ENCODE data around the gene TRIM45. TPM values are rescaled to one million over a fixed set of nuclear protein-coding genes. Genes with fewer than 3 reads are reported as not detected.

The TRIM45 gene
- total RNA-seq, 3 donors from 2014 or later (not counting 1 experiment from before 2014, with no cell fraction given): 0.33 to 1.2 (median 0.77) TPM

DNA sequence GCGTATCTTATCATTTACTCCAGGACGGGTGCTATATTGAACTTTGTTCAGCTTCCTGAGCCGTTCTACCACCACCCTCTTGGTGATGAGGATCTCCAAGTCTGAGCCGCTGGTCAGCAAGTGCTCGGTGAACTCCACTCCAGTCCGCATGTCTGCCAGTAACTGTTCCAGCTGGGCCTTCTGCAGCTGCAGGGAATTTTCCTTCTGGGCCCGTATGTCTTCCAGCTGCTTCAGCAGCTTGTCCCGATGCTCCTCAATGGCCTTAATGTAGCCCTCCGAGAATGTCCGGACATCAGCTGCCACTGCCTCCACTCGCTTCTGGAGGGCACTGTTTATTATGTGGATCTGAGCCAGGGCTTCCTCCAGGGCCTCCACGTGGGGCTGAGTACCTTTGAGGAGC, 3.4 kb downstream of the TRIM45 start:
- WGBS (ENCODE audit: insufficient coverage): 97% methylated on average over 12 of the region's 12 CpGs
- peaks cover 5 to 16% of the 10 kb centered on the region in 2 donors for H3K4me1 Mint-ChIP-seq
- Histone ChIP-seq H3K27me3 (ENCODE audit: control insufficient read depth, insufficient read depth, low read length) (no peaks in the 10 kb centered on the region), H3K4me3 (ENCODE audit: low read length) (no peak overlapping the region), H3K4me1 (ENCODE audit: control insufficient read depth, insufficient read depth, low read length) (peaks cover 16% of the 10 kb centered on the region), H3K27ac (ENCODE audit: low read length) (no peak overlapping the region), H3K36me3 (ENCODE audit: control insufficient read depth, insufficient read depth, low read length) (no peaks in the 10 kb centered on the region), H3K9me3 (ENCODE audit: control insufficient read depth, insufficient read depth, low read length) (no peaks in the 10 kb centered on the region)
- no peak overlapping the region for H3K4me3 Mint-ChIP-seq
- ATAC-seq (no peak), DNase-seq (no peak)
- H3K36me3 Mint-ChIP-seq: no peaks in the 10 kb centered on the region
- no peak overlapping the region for H3K27ac Mint-ChIP-seq
- intact Hi-C loops (cut with micrococcal nuclease): no loop called here
- H3K9me3 Mint-ChIP-seq: no peaks in the 10 kb centered on the region
- TF ChIP-seq, protein P1, sequence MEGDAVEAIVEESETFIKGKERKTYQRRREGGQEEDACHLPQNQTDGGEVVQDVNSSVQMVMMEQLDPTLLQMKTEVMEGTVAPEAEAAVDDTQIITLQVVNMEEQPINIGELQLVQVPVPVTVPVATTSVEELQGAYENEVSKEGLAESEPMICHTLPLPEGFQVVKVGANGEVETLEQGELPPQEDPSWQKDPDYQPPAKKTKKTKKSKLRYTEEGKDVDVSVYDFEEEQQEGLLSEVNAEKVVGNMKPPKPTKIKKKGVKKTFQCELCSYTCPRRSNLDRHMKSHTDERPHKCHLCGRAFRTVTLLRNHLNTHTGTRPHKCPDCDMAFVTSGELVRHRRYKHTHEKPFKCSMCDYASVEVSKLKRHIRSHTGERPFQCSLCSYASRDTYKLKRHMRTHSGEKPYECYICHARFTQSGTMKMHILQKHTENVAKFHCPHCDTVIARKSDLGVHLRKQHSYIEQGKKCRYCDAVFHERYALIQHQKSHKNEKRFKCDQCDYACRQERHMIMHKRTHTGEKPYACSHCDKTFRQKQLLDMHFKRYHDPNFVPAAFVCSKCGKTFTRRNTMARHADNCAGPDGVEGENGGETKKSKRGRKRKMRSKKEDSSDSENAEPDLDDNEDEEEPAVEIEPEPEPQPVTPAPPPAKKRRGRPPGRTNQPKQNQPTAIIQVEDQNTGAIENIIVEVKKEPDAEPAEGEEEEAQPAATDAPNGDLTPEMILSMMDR (IDR thresholded peaks at IDR 0.05): no peak
- peaks cover 0 to 2% of the 10 kb centered on the region in 2 donors for H3K27me3 Mint-ChIP-seq (ENCODE audit: low read depth in 2 of 2)

DNA sequence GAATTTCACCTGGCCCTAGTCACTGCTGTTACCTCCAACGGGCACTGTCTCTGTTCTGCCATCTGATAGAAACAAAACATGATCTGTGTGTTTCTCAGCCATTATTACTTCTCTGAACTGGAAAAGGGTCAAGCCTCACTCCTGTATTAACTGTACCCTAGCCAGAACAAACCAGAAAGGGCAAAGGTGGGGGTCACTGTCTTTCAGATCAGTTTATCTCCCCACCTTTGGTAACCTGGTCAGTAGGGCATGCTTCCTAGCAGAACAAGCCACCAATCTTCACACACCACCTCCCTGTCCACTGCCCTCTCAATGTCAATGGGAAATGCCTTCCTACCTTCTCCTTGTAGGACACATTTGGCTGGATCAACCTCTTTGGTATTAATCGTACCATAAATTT, 3.9 kb downstream of the TRIM45 start:
- TF ChIP-seq, protein P1 (IDR thresholded peaks at IDR 0.05): no peak
- Histone ChIP-seq H3K9me3 (ENCODE audit: control insufficient read depth, insufficient read depth, low read length) (no peaks in the 10 kb centered on the region), H3K27ac (ENCODE audit: low read length) (no peak overlapping the region), H3K4me1 (ENCODE audit: control insufficient read depth, insufficient read depth, low read length) (peaks cover 15% of the 10 kb centered on the region), H3K36me3 (ENCODE audit: control insufficient read depth, insufficient read depth, low read length) (no peaks in the 10 kb centered on the region), H3K4me3 (ENCODE audit: low read length) (no peak overlapping the region), H3K27me3 (ENCODE audit: control insufficient read depth, insufficient read depth, low read length) (no peaks in the 10 kb centered on the region)
- Mint-ChIP-seq H3K27me3 (ENCODE audit: low read depth in 2 of 2) (peaks cover 0 to 1% of the 10 kb centered on the region in 2 donors), H3K4me3 (no peak overlapping the region), H3K9me3 (no peaks in the 10 kb centered on the region), H3K4me1 (peaks cover 3 to 15% of the 10 kb centered on the region in 2 donors), H3K36me3 (no peaks in the 10 kb centered on the region), H3K27ac (no peak overlapping the region)
- 96% methylated on average over 2 of the region's 2 CpGs for WGBS (ENCODE audit: insufficient coverage)
- intact Hi-C loops (cut with micrococcal nuclease): no loop called here
- DNase-seq: no peak
- ATAC-seq: no peak

DNA sequence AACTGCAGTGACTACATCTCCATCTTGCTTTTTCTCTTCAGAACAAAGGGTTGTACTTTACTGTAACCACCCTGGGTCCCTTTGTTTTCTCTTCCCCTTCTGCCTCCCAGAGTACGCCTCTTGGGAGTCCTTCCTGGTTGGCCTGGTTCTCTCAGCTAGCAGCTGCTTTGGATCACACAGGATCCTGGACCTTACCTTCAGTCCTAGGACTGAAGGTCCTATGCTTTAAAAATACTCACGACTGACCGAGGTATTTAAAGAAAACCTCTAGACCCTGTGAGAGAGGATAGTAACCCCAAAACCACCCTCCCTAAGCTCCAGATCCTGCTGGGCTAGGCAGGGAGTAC, 4.8 kb downstream of the TRIM45 start:
- Mint-ChIP-seq H3K27me3 (ENCODE audit: low read depth in 2 of 2) (no peaks in the 10 kb centered on the region), H3K4me3 (no peak overlapping the region), H3K9me3 (no peaks in the 10 kb centered on the region), H3K27ac (no peak overlapping the region), H3K36me3 (no peaks in the 10 kb centered on the region), H3K4me1 (peaks cover 0 to 10% of the 10 kb centered on the region in 2 donors)
- no peak for ATAC-seq
- Histone ChIP-seq H3K27ac (ENCODE audit: low read length) (no peak overlapping the region), H3K36me3 (ENCODE audit: control insufficient read depth, insufficient read depth, low read length) (no peaks in the 10 kb centered on the region), H3K4me1 (ENCODE audit: control insufficient read depth, insufficient read depth, low read length) (peaks cover 8% of the 10 kb centered on the region), H3K9me3 (ENCODE audit: control insufficient read depth, insufficient read depth, low read length) (no peaks in the 10 kb centered on the region), H3K4me3 (ENCODE audit: low read length) (no peak overlapping the region), H3K27me3 (ENCODE audit: control insufficient read depth, insufficient read depth, low read length) (no peaks in the 10 kb centered on the region)
- intact Hi-C loops (cut with micrococcal nuclease): no loop called here
- no peak for DNase-seq
- 96% methylated on average over 3 of the region's 3 CpGs for WGBS (ENCODE audit: insufficient coverage)
- TF ChIP-seq, protein P1 (IDR thresholded peaks at IDR 0.05): no peak

DNA sequence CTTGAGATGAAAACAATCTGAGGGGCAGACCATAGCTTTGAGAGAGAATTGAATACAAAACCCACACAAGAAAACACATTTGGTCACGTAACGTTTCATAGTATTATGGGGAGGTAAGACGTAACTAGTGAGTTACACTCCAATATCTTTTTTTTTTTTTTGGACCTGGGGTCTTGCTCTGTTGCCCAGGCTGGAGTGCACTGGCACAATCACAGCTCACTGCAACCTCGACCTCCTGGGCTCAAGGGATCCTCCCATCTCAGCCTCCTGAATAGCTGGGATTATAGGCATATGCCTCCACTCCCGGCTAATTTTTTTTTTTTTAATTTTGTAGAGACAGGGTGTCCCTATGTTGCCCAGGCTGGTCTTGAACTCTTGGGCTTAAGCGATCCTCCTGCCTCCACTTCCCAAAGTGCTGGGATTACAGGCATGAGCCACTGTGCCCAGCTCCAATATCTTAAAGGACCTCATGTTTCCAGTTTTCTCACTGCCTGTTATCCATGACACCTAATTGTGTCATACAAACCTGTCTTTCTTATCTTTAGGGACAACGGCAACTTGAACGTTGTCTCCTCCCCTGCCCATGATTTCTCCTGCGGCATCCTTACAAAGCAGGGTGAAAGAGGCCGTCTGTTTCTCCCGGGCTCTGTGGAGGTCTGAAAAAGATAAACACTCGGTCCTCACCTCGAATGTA, 5.3 kb downstream of the TRIM45 start:
- no peak overlapping the region for H3K4me3 ChIP-seq (ENCODE audit: low read length)
- H3K27me3 ChIP-seq (ENCODE audit: control insufficient read depth, insufficient read depth, low read length): no peaks in the 10 kb centered on the region
- Mint-ChIP-seq H3K27ac (no peak overlapping the region), H3K27me3 (ENCODE audit: low read depth in 2 of 2) (no peaks in the 10 kb centered on the region), H3K4me1 (peaks cover 0 to 6% of the 10 kb centered on the region in 2 donors), H3K4me3 (no peak overlapping the region), H3K9me3 (no peaks in the 10 kb centered on the region), H3K36me3 (no peaks in the 10 kb centered on the region)
- H3K4me1 ChIP-seq (ENCODE audit: control insufficient read depth, insufficient read depth, low read length): peaks cover 7% of the 10 kb centered on the region
- TF ChIP-seq, protein P1 (IDR thresholded peaks at IDR 0.05): no peak
- WGBS (ENCODE audit: insufficient coverage): 96% methylated on average over 12 of the region's 13 CpGs
- no peaks in the 10 kb centered on the region for H3K9me3 ChIP-seq (ENCODE audit: control insufficient read depth, insufficient read depth, low read length)
- no peak overlapping the region for H3K27ac ChIP-seq (ENCODE audit: low read length)
- H3K36me3 ChIP-seq (ENCODE audit: control insufficient read depth, insufficient read depth, low read length): no peaks in the 10 kb centered on the region
- intact Hi-C loops (cut with micrococcal nuclease): no loop called here
- ATAC-seq (no peak), DNase-seq (no peak)

Measured in natural killer cell (primary cell).